Measurements from ENCODE around the gene CHKA.

Gene CHKA

GRCh38 chr11:68030318-68031143 lies 90.7 kb downstream of the CHKA start, which contains the start of gene NDUFS8:
Gene NDUFS8 (plus strand): TSS chr11:68030681. CDS start chr11:68032152, 1,471 bp downstream.
- DNase-seq = peak; percentile 100

- DNase-seq = no peak
These were observed 92.2 kb downstream of the CHKA start for GRCh38 chr11:68028802-68029545.

DNA sequence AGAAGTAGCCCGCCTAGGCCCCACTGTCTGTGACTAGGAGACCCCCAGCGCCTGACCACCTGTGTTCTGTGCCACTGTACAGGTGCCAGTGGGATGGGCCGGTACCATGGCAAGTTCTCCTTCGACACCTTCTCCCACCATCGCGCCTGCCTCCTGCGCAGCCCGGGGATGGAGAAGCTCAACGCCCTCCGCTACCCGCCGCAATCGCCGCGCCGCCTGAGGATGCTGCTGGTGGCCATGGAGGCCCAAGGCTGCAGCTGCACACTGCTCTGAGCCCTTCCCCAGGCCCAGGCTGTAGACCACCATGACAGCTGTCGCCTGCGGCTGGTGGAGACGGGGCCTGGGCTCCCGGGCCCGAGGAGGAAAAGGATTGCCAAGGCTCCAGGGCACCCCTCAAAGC lies 93.5 kb downstream of the CHKA start:
- no peak for DNase-seq

DNA sequence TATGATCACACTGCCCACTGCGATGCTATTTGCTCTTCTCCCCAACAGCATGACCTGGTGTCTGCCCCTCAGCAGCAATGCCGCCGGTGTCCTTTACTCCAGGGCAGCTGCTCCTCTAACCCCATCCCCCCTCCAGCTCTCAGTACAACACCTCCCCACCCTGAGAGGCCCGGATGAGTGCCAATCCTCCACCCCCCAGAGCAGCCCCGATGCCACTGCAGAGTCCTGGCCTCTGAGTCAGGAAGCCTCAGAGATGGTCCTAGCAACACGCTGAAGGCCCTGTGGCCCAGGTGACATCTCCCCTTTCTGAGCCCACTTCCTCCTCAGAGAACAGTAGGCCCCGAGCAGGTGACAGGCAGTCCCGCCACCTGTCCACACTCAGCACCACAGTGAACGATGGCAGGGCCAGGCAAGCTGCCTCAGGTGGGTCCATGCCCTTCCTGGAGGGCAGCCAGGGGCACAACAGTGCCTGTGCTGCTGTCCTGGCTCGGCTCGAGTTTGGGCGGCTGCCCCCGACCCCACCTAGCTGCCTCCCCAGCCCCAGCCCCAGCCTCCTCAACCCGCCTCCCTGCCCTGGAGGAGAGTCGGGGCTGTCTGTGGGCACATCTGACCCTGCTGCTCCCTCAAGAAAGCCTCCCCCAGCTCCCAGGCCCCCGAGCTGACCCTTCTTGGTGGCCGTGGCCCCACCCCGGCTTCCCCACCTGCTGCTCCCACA lies 94.6 kb downstream of the CHKA start:
- no peak for DNase-seq

GRCh38 chr11:68025047-68025446 lies 96.1 kb downstream of the CHKA start:
- peak; percentile 86 for DNase-seq

DNA sequence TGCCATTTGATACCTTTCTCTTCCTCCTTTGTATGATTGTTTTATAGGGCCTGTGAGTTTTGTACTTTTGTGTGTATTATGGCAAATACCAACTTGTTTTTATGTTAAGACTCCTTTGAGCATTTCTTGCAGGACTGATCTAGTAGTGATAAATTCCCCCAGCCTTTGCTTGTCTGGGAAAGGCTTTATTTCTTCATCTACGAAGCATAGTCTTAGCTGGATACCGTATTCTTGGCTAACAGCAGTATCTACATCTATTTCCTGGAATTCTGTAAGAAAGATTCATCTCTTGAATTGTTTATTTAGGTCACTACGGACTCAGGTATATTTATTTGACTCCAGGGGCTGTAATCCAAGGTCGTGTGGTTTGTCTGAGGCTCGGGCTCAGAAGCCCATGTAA lies 96.7 kb downstream of the CHKA start:
- DNase-seq = no peak

GRCh38 chr11:68022531-68022930 lies 98.7 kb downstream of the CHKA start:
- no peak for DNase-seq

- peak; percentile 78 for DNase-seq
These were observed 99.9 kb downstream of the CHKA start for GRCh38 chr11:68021167-68021787.

- peak; percentile 70 for DNase-seq
These were observed 100.6 kb downstream of the CHKA start for GRCh38 chr11:68020575-68020974.

DNA sequence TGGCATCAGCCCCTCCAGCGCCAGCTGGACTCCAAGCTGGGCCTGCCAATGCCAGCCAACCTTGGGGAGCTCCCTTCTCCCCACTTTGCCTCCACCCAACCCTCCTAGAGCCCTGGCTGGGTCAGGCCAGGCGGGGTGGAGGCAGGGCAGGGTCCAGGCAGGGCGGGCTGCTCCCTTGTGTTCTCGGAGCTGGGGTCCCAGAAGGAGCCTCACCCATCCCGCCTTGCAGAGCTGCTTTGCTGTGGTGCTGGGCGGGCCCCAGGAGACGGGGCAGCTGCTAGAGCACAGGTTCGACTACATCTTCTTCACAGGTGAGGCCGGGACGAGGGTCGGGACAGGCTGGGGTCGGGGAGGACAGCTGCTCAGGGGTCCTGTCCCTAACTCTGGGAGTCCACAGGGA lies 101.7 kb downstream of the CHKA start:
- no peak for DNase-seq

DNA sequence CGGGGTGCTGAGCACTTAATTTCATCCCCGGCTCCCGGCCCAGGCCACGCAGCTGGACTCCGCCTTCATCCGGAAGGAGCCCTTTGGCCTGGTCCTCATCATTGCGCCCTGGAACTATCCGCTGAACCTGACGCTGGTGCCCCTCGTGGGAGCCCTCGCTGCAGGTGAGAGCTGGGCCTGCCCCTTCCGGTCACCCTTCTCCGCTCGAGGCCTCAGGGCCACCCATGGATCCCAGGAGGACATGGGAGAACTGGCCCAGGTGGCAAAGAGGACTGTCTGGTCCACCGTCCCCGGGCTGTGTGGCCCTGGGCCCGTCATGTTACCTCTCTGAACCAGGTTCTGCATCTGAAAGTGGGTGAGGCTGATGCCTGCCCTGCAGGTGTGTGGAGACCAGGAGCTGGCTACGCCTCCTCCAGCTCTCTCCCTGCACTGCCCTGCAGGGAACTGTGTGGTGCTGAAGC lies 102.4 kb downstream of the CHKA start:
- DNase-seq = no peak

GRCh38 chr11:68017980-68018729 lies 103.0 kb downstream of the CHKA start:
- DNase-seq = no peak

GRCh38 chr11:68016904-68017817 lies 104.0 kb downstream of the CHKA start:
- DNase-seq = peak; percentile 53

DNA sequence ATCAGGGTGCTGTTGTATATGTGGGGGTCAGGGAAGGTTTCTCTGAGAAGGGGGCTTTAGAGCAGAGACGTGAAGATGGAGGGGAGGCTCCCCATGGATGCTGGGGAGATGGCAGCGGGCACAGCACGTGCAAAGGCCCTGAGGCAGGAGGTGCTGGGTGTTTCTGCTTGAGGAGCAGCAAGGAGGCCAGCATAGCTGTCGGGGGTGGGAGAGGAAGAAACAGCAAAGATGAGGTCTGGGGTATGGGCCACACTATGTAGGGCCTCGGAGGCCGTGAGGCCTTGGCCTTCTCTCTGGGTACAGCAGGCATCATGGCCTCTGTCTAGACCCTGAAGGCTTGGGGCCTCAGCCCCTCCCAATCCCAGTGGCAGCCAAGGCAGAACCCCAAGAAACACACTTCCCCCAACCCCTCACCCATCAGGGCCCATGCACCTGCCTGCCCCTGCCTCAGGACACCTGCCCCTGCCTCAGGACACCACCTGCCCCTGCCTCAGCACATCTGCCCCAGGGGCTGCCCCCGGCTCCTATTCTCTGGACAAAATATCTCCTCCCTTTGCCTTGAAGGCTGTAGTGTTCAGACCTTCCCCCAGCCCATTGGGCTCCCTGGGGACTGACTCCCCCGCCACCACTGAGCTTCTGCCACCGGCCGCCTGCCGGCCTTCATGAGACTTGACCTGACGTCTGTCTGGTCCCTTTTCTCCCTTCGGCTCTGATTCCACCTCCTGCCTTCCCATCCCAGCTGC lies 104.9 kb downstream of the CHKA start:
- DNase-seq = peak; percentile 58

DNA sequence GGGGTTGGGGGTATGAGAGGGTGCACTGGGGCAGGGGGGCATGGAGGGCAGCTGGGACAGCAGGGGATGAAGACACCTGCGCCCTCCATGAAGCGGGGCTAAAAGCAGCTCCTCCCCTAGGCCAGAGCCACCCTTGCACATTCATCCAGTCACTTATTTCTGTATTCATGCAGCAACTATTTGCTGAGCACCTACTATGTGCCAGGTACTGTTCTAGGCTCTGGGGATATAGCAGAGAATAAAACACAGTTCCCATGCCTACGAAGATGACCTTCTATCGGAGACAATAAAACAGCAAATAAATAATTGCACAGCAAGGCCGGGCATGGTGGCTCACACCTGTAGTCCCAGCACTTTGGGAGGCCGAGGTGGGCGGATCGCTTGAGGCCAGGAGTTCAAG lies 105.7 kb downstream of the CHKA start:
- no peak for DNase-seq

GRCh38 chr11:68014947-68015447 lies 106.2 kb downstream of the CHKA start:
- DNase-seq = no peak

GRCh38 chr11:68014157-68014946 lies 106.8 kb downstream of the CHKA start:
- peak; percentile 53 for DNase-seq

GRCh38 chr11:68013611-68014156 lies 107.5 kb downstream of the CHKA start:
- DNase-seq = no peak

Measured in RPMI8226 (cell line).